ENCODE measurements around the gene GET4. TPM values are rescaled to one million over a fixed set of nuclear protein-coding genes. Genes with fewer than 3 reads are reported as not detected.

The GET4 gene
- total and polyA plus RNA-seq, 10 of the 15 experiments (the other 5 are each of a cell fraction or from before 2014, with no cell fraction given) = 0.66 to 73.8 (median 34.0) TPM

GRCh38 chr7:849781-850180, 26.6 kb upstream of the GET4 start (continued):
- TF ChIP-seq BHLHE40 (IDR thresholded peaks at IDR 0.05; ENCODE audit: borderline replicate concordance in 1 of 2, low read depth in 2 of 2, low read length in 1 of 2) (no peak), ATF3 (IDR thresholded peaks at IDR 0.05; ENCODE audit: borderline replicate concordance, extremely low read depth, low read depth, low read length) (no peak), ZNF274 (IDR thresholded peaks at IDR 0.05; ENCODE audit: insufficient read depth, insufficient read length) (no peak), CREM (IDR thresholded peaks at IDR 0.05; ENCODE audit: low read depth) (no peak)

- Histone ChIP-seq H2AFZ (ENCODE audit: control insufficient read depth, low read depth, low read length) (no peak overlapping the region), H3K4me2 (ENCODE audit: control insufficient read depth, insufficient read depth) (no peak overlapping the region), H3K79me2 (ENCODE audit: control insufficient read depth, insufficient read depth, low read length) (no peaks in the 10 kb centered on the region), H4K20me1 (ENCODE audit: control insufficient read depth, insufficient read depth) (no peaks in the 10 kb centered on the region), H3K4me3 (no peak overlapping the region), H3K36me3 (ENCODE audit: control insufficient read depth in 2 of 2, insufficient read depth in 2 of 2, low read length in 1 of 2) (peaks cover 26 to 32% of the 10 kb centered on the region in 2 experiments; a peak in 3 of 4 replicates), H3K27ac (ENCODE audit: control insufficient read depth, insufficient read depth) (no peak overlapping the region), H3K27me3 (replicated peaks in 1 of 2; ENCODE audit: control insufficient read depth in 2 of 2, insufficient read depth in 2 of 2, low read length in 1 of 2) (no peaks in the 10 kb centered on the region), H3K4me1 (ENCODE audit: control insufficient read depth, insufficient read depth, low read length) (no peaks in the 10 kb centered on the region), H3K9me3 (replicated peaks; ENCODE audit: control insufficient read depth, insufficient read depth, low read length) (no peaks in the 10 kb centered on the region), H3K9ac (ENCODE audit: control insufficient read depth, insufficient read depth, low read length) (no peak overlapping the region)
- no TSS peak for BruUV-seq (replicated peaks)
- no peak for ATAC-seq
- WGBS (ENCODE audit: insufficient coverage, insufficient replicate concordance, low lambda C conversion rate, missing lambda C conversion rate) = 91% methylated on average over 14 of the region's 14 CpGs
- DNase-seq (ENCODE audit: low read depth, low spot score) = no peak
- ChIA-PET SMC1A (ENCODE audit: uncharacterized antibody, unreplicated experiment) (interaction anchor here (1.2 kb wide), 1 partner anchor 19 kb away, joined by 3 read pairs; the partner anchor contains the start of gene SUN1), RAD21 (ENCODE audit: unreplicated experiment) (no interaction called here), CTCF (no interaction called here), POLR2A (no interaction called here)
- no peak for TF ChIP-seq HDAC2 (IDR thresholded peaks at IDR 0.05)
- TF ChIP-seq IRF5 (IDR thresholded peaks at IDR 0.05; ENCODE audit: borderline replicate concordance) = no peak
- TF ChIP-seq HDGF (IDR thresholded peaks at IDR 0.05) = no peak
- no peak for TF ChIP-seq YBX1 (IDR thresholded peaks at IDR 0.05)
- no peak for TF ChIP-seq ESRRA (IDR thresholded peaks at IDR 0.05; ENCODE audit: low read length)
- TF ChIP-seq BCLAF1 (IDR thresholded peaks at IDR 0.05) = no peak
- TF ChIP-seq POLR2A (IDR thresholded peaks at IDR 0.05; ENCODE audit: low read depth, low read length) = no peak
- TF ChIP-seq HSF1 (IDR thresholded peaks at IDR 0.05; ENCODE audit: low read depth, low read length) = no peak
- no peak for TF ChIP-seq EZH2 (IDR thresholded peaks at IDR 0.05; ENCODE audit: borderline replicate concordance, control insufficient read depth, low read depth, low read length)
- TF ChIP-seq MYC (IDR thresholded peaks at IDR 0.05; ENCODE audit: insufficient read depth, insufficient read length, insufficient replicate concordance, low read length, severe bottlenecking) = no peak
- TF ChIP-seq NFYB (IDR thresholded peaks at IDR 0.05; ENCODE audit: insufficient read depth, low read depth, low read length) = no peak
- FAIRE-seq = no peak
- intact Hi-C loops (cut with micrococcal nuclease; ENCODE audit: unreplicated experiment) = no loop called here
- in situ Hi-C loops (cut with MboI) = no loop called here
Observed at GRCh38 chr7:851204-851603, 25.1 kb upstream of the GET4 start.
